Smooth muscle cell of the umbilical artery (primary cell): ENCODE data around the gene ACOT6. TPM values are rescaled to one million over a fixed set of nuclear protein-coding genes. Genes with fewer than 3 reads are reported as not detected.

Experiments
- total RNA-seq: library from RNA; depleted of rRNA; stranded (reverse); fragments of >200 nt; gene quantifications from 2 replicates; pipeline ENCODE4 v1.2.3, GENCODE V29; 2014

ACOT6 gene
- not detected in 2 replicates for total RNA-seq

GRCh38 chr14:73612339-73613045 lies at the start of gene ACOT6:
TSS of gene ACOT6 (plus strand) at chr14:73612517. CDS start at chr14:73612572, 55 bp downstream.

GRCh38 chr14:73569185-73569958 lies 42.9 kb upstream of the ACOT6 start, which contains the start of gene ACOT2:
TSS of gene ACOT2 (plus strand) at chr14:73569213. CDS start at chr14:73569241, 28 bp downstream.

GRCh38 chr14:73591690-73592449 lies 20.4 kb upstream of the ACOT6 start, which contains the start of gene ACOT4:
TSS of gene ACOT4 (plus strand) at chr14:73591873. CDS start at chr14:73591960, 87 bp downstream.

GRCh38 chr14:73644531-73645247 lies 32.4 kb downstream of the ACOT6 start, which contains the start of gene DNAL1:
TSS of gene DNAL1 (plus strand) at chr14:73644986. CDS start at chr14:73645040, 54 bp downstream.

Other genes with a start within 250 kb of the ACOT6 start
- gene NUMB, start 154.0 kb upstream of the ACOT6 start, total RNA-seq = 20.8 and 61.4 TPM in 2 replicates
- gene RIOX1, start 121.6 kb upstream of the ACOT6 start, total RNA-seq = 14.3 and 15.4 TPM in 2 replicates
- 8.6 and 19.0 TPM in 2 replicates for gene ACOT1, start 75.4 kb upstream of the ACOT6 start, total RNA-seq
- under 0.01 TPM in 1 of 2 replicates, not detected in the other for gene HEATR4, start 53.6 kb upstream of the ACOT6 start, total RNA-seq
- gene ACOT2, start 43.3 kb upstream of the ACOT6 start, total RNA-seq = 25.4 and 40.7 TPM in 2 replicates
- 0.46 and 0.59 TPM in 2 replicates for gene ACOT4, start 20.6 kb upstream of the ACOT6 start, total RNA-seq
- gene DNAL1, start 32.5 kb downstream of the ACOT6 start, total RNA-seq = 11.3 and 17.5 TPM in 2 replicates
- 28.5 and 36.6 TPM in 2 replicates for gene PNMA1, start 101.9 kb downstream of the ACOT6 start, total RNA-seq
- gene PTGR2, start 239.3 kb downstream of the ACOT6 start, total RNA-seq = 4.7 and 8.3 TPM in 2 replicates